Stomach (tissue), 4 donors: ENCODE results near the gene PRDM12.

Experiments
- POLR2A ChIP-seq, 4 donors: fragments of 450-650 bp; IDR thresholded peaks; one replicate each; pipeline ENCODE4 v1.6.1; 2016; ENCODE audit warnings: antibody characterized with exemption in 4 of 4, control low read depth in 2 of 4, mild to moderate bottlenecking in 1 of 4, moderate library complexity in 1 of 4
- POLR2AphosphoS5 ChIP-seq, 3 donors: sonication (generic); formaldehyde crosslinking; IDR thresholded peaks; one replicate each; pipeline ENCODE4 v1.6.1; 2016; ENCODE audit warnings: antibody characterized with exemption in 3 of 3
- TF ChIP-seq, protein P1 (sequence below), 7 experiments: fragments of 450-650 bp in 4 of 7; fragments of 200-600 bp in 3 of 7; sonication (generic) in 3 of 7; IDR thresholded peaks; one replicate each; pipeline ENCODE4 v1.5.1; 2016 to 2019; ENCODE audit warnings: antibody characterized with exemption in 7 of 7, control low read depth in 2 of 7, mild to moderate bottlenecking in 1 of 7

DNA sequence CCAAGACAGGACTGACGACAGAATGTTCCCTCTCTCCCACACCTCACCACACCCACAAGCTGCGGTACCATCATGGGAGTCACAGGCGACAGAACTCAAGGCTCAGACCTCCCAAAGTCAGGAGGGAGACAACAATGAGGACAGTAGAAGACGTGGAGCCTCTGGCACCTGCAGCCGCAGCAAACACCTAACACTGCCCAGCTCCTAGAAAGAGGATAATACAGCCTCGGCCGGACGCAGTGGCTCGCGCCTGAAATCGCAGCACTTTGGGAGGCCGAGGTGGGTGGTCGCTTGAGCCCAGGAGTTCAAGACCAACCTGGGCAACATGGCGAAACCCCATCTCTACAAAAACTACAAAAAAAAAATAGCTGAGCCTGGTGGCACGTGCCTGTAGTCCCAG is 13.2 kb upstream of the PRDM12 start:
- TF ChIP-seq POLR2A (IDR thresholded peaks at IDR 0.05) (no peak), POLR2AphosphoS5 (IDR thresholded peaks at IDR 0.05) (no peak)
- TF ChIP-seq, protein P1, sequence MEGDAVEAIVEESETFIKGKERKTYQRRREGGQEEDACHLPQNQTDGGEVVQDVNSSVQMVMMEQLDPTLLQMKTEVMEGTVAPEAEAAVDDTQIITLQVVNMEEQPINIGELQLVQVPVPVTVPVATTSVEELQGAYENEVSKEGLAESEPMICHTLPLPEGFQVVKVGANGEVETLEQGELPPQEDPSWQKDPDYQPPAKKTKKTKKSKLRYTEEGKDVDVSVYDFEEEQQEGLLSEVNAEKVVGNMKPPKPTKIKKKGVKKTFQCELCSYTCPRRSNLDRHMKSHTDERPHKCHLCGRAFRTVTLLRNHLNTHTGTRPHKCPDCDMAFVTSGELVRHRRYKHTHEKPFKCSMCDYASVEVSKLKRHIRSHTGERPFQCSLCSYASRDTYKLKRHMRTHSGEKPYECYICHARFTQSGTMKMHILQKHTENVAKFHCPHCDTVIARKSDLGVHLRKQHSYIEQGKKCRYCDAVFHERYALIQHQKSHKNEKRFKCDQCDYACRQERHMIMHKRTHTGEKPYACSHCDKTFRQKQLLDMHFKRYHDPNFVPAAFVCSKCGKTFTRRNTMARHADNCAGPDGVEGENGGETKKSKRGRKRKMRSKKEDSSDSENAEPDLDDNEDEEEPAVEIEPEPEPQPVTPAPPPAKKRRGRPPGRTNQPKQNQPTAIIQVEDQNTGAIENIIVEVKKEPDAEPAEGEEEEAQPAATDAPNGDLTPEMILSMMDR (IDR thresholded peaks at IDR 0.05): no peak
